Measurements from ENCODE around the gene GARNL3. TPM values are rescaled to one million over a fixed set of nuclear protein-coding genes. Genes with fewer than 3 reads are reported as not detected.
A peak's percentile ranks its signal among the peaks of the same experiment; 100 is the strongest.

GARNL3 gene
- total and polyA plus RNA-seq, 12 donors: 12.2 to 43.2 (median 28.6) TPM

- Histone ChIP-seq H3K27ac (peak overlapping the region; percentile 68 to 92 (median 87)), H3K36me3 (replicated peaks in 1 of 2) (peaks cover 0 to 4% of the 10 kb centered on the region in 2 donors), H3K4me3 (peak overlapping the region in 3 of 4 donors; percentile 50 to 83 (median 63)), H3K9me3 (replicated peaks in 1 of 3) (no peaks in the 10 kb centered on the region), H3K4me1 (replicated peaks in 1 of 2) (peaks cover 18 to 44% of the 10 kb centered on the region in 2 donors), H3K27me3 (no peaks in the 10 kb centered on the region)
- TF ChIP-seq POLR2A (IDR thresholded peaks at IDR 0.05): no peak
- TF ChIP-seq CTCF (IDR thresholded peaks at IDR 0.05): no peak
- WGBS, 4 donors: 0 to 2% (median 1%) methylated on average over 9 of the region's 9 CpGs
- intact Hi-C loops (cut with DNase I): no loop called here
- no peak for DNase-seq
Measured at GRCh38 chr9:127423476-127423933, 158.9 kb downstream of the GARNL3 start.

GRCh38 chr9:127423934-127424675 is 159.5 kb downstream of the GARNL3 start, which contains the start of gene ZNF79:
Gene ZNF79 (plus strand): TSS chr9:127424382. CDS start chr9:127424788, 406 bp downstream.
- intact Hi-C loops (cut with DNase I): no loop called here
- WGBS, 4 donors: 0 to 1% (median 0%) methylated on average over 43 to 54 of the region's 54 CpGs
- TF ChIP-seq CTCF (IDR thresholded peaks at IDR 0.05) (peak in 1 of 6 experiments; percentile 7), POLR2A (IDR thresholded peaks at IDR 0.05) (peak; percentile 42 to 78)
- H3K4me1 ChIP-seq (replicated peaks in 1 of 2): peaks cover 18 to 44% of the 10 kb centered on the region in 2 donors
- DNase-seq: peak; percentile 94 to 98 (median 95)
- peaks cover 0 to 10% of the 10 kb centered on the region in 2 donors for H3K36me3 ChIP-seq (replicated peaks in 1 of 2)
- H3K4me3 ChIP-seq: peak within 1 kb of the TSS; percentile 13 to 85 (median 73)
- no peaks in the 10 kb centered on the region for H3K27me3 ChIP-seq
- peak within 1 kb of the TSS; percentile 68 to 92 (median 87) for H3K27ac ChIP-seq
- no peaks in the 10 kb centered on the region for H3K9me3 ChIP-seq (replicated peaks in 1 of 3)

GRCh38 chr9:127424676-127424999 is 160.1 kb downstream of the GARNL3 start:
- 0 to 1% (median 0%) methylated on average over 13 of the region's 13 CpGs for WGBS, 4 donors
- Histone ChIP-seq H3K27me3 (no peaks in the 10 kb centered on the region), H3K36me3 (replicated peaks in 1 of 2) (peaks cover 0 to 13% of the 10 kb centered on the region in 2 donors), H3K9me3 (replicated peaks in 1 of 3) (no peaks in the 10 kb centered on the region), H3K27ac (peak overlapping the region; percentile 68 to 92 (median 87)), H3K4me1 (replicated peaks in 1 of 2) (peaks cover 18 to 44% of the 10 kb centered on the region in 2 donors), H3K4me3 (peak overlapping the region; percentile 13 to 85 (median 73))
- no peak for TF ChIP-seq POLR2A (IDR thresholded peaks at IDR 0.05)
- TF ChIP-seq CTCF (IDR thresholded peaks at IDR 0.05): no peak
- DNase-seq: peak in 2 of 7 donors; percentile 40 to 56
- intact Hi-C loops (cut with DNase I): no loop called here

- intact Hi-C loops (cut with DNase I): no loop called here
- Histone ChIP-seq H3K4me3 (no peak overlapping the region), H3K9me3 (replicated peaks in 1 of 3) (no peaks in the 10 kb centered on the region), H3K27me3 (no peaks in the 10 kb centered on the region), H3K27ac (no peak overlapping the region), H3K36me3 (replicated peaks in 1 of 2) (peaks cover 0 to 19% of the 10 kb centered on the region in 2 donors), H3K4me1 (replicated peaks in 1 of 2) (peaks cover 18 to 37% of the 10 kb centered on the region in 2 donors)
- WGBS, 4 donors: 90 to 96% (median 94%) methylated on average over 2 of the region's 2 CpGs
- TF ChIP-seq CTCF (IDR thresholded peaks at IDR 0.05): no peak
- no peak for TF ChIP-seq POLR2A (IDR thresholded peaks at IDR 0.05)
- no peak for DNase-seq
Measured at GRCh38 chr9:127426756-127427155, 162.2 kb downstream of the GARNL3 start.
